ENCODE data around the gene ZMYND8. TPM values are rescaled to one million over a fixed set of nuclear protein-coding genes. Genes with fewer than 3 reads are reported as not detected.

Gene ZMYND8
- total RNA-seq, 1 donor from 2014 or later = 31.9 TPM

GRCh38 chr20:47231382-47232039 is 125.0 kb downstream of the ZMYND8 start:
- DNase-seq (ENCODE audit: low spot score) = no peak
- Mint-ChIP-seq H3K27me3 (ENCODE audit: low read depth) (no peaks in the 10 kb centered on the region), H3K27ac (ENCODE audit: unreplicated experiment) (peak overlapping the region; percentile 85), H3K4me1 (ENCODE audit: low read depth) (peaks cover 27% of the 10 kb centered on the region), H3K9me3 (ENCODE audit: low read depth) (no peaks in the 10 kb centered on the region), H3K36me3 (ENCODE audit: low read depth) (peaks cover 14% of the 10 kb centered on the region), H3K4me3 (ENCODE audit: unreplicated experiment) (no peak overlapping the region)
- TF ChIP-seq CTCF (IDR thresholded peaks at IDR 0.05) = peak; percentile 72

- DNase-seq (ENCODE audit: low spot score) = no peak
- Mint-ChIP-seq H3K27ac (ENCODE audit: unreplicated experiment) (peak overlapping the region; percentile 85), H3K36me3 (ENCODE audit: low read depth) (peaks cover 13% of the 10 kb centered on the region), H3K27me3 (ENCODE audit: low read depth) (no peaks in the 10 kb centered on the region), H3K4me1 (ENCODE audit: low read depth) (peaks cover 27% of the 10 kb centered on the region), H3K9me3 (ENCODE audit: low read depth) (no peaks in the 10 kb centered on the region), H3K4me3 (ENCODE audit: unreplicated experiment) (no peak overlapping the region)
- TF ChIP-seq CTCF (IDR thresholded peaks at IDR 0.05) = no peak
These were observed 125.7 kb downstream of the ZMYND8 start for GRCh38 chr20:47230811-47231256.

DNA sequence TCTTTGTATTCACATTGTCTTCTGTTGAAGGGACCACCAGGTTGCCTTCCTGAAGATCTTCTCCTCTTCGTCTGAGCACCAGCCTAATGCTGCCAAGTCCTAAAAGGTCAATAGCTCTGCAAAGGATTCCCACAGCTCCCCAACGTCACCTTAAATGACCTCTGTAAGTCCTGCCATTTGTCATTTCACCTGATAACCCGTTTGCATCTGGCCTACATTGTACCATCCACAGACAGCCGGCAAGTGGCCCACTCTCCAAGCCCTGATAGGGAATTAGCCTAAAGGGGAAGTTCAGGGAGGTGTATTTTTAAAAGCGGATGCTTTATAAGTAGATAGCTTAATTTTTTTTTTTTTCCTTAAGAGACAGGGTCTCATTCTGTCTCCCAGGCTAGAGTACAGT is 127.8 kb downstream of the ZMYND8 start:
- Mint-ChIP-seq H3K27ac (ENCODE audit: unreplicated experiment) (no peak overlapping the region), H3K27me3 (ENCODE audit: low read depth) (no peaks in the 10 kb centered on the region), H3K36me3 (ENCODE audit: low read depth) (peaks cover 16% of the 10 kb centered on the region), H3K4me1 (ENCODE audit: low read depth) (peaks cover 33% of the 10 kb centered on the region), H3K4me3 (ENCODE audit: unreplicated experiment) (no peak overlapping the region), H3K9me3 (ENCODE audit: low read depth) (no peaks in the 10 kb centered on the region)
- DNase-seq (ENCODE audit: low spot score) = no peak
- no peak for TF ChIP-seq CTCF (IDR thresholded peaks at IDR 0.05)

- no peak for TF ChIP-seq CTCF (IDR thresholded peaks at IDR 0.05)
- Mint-ChIP-seq H3K27ac (ENCODE audit: unreplicated experiment) (no peak overlapping the region), H3K4me3 (ENCODE audit: unreplicated experiment) (no peak overlapping the region), H3K4me1 (ENCODE audit: low read depth) (peaks cover 28% of the 10 kb centered on the region), H3K27me3 (ENCODE audit: low read depth) (no peaks in the 10 kb centered on the region), H3K9me3 (ENCODE audit: low read depth) (no peaks in the 10 kb centered on the region), H3K36me3 (ENCODE audit: low read depth) (peaks cover 16% of the 10 kb centered on the region)
- DNase-seq (ENCODE audit: low spot score) = no peak
These were observed 128.9 kb downstream of the ZMYND8 start for GRCh38 chr20:47227576-47227975.

- no peak for TF ChIP-seq CTCF (IDR thresholded peaks at IDR 0.05)
- no peak overlapping the region for H3K4me3 Mint-ChIP-seq (ENCODE audit: unreplicated experiment)
- H3K9me3 Mint-ChIP-seq (ENCODE audit: low read depth) = no peaks in the 10 kb centered on the region
- no peak for DNase-seq (ENCODE audit: low spot score)
- H3K27ac Mint-ChIP-seq (ENCODE audit: unreplicated experiment) = no peak overlapping the region
- no peaks in the 10 kb centered on the region for H3K27me3 Mint-ChIP-seq (ENCODE audit: low read depth)
- peaks cover 26% of the 10 kb centered on the region for H3K4me1 Mint-ChIP-seq (ENCODE audit: low read depth)
- H3K36me3 Mint-ChIP-seq (ENCODE audit: low read depth) = peaks cover 19% of the 10 kb centered on the region
These were observed 129.4 kb downstream of the ZMYND8 start for GRCh38 chr20:47227119-47227518.
